NT2/D1 (cell line): ENCODE measurements around the gene CTNNA3.
"Not testable (repeated sequence)": the region's sequence is repeated elsewhere in the genome, so short reads cannot be mapped to it uniquely, and the experiment has no call there.

Experiments used
- YY1 ChIP-seq: IDR thresholded peaks from 2 replicates; pipeline ENCODE4 v1.6.1; 2011; ENCODE audit not compliant: insufficient read length, insufficient read depth
- ZNF274 ChIP-seq: IDR thresholded peaks from 2 replicates; pipeline ENCODE4 v1.6.1; 2011; ENCODE audit warnings: mild to moderate bottlenecking, low read depth, low read length

DNA sequence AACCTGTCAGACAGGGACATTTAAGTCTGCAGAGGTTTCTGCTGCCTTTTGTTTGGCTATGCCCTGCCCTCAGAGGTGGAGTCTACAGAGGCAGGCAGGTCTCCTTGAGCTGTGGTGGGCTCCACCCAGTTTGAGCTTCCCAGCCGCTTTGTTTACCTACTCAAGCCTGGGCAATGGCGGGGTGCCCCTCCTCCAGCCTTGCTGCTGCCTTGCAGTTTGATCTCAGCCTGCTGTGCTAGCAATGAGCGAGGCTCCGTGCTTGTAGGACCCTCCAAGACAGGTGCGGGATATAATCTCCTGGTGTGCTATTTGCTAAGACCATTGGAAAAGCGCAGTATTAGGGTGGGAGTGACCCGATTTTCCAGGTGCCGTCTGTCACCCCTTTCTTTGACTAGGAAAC is 1360.2 kb downstream of the CTNNA3 start:
- TF ChIP-seq YY1, ZNF274: not testable (repeated sequence)
